Inferior parietal cortex (tissue), 1 donor: Measurements from ENCODE around the gene STK31.
A peak's percentile ranks its signal among the peaks of the same experiment; 100 is the strongest.
"Not testable (repeated sequence)": the region's sequence is repeated elsewhere in the genome, so short reads cannot be mapped to it uniquely, and the experiment has no call there.

Experiments used
- DNase-seq: peaks from one replicate; pipeline ENCODE4 v3.0.0-alpha.2; 2016; ENCODE audit errors: extremely low spot score

Gene STK31, protein sequence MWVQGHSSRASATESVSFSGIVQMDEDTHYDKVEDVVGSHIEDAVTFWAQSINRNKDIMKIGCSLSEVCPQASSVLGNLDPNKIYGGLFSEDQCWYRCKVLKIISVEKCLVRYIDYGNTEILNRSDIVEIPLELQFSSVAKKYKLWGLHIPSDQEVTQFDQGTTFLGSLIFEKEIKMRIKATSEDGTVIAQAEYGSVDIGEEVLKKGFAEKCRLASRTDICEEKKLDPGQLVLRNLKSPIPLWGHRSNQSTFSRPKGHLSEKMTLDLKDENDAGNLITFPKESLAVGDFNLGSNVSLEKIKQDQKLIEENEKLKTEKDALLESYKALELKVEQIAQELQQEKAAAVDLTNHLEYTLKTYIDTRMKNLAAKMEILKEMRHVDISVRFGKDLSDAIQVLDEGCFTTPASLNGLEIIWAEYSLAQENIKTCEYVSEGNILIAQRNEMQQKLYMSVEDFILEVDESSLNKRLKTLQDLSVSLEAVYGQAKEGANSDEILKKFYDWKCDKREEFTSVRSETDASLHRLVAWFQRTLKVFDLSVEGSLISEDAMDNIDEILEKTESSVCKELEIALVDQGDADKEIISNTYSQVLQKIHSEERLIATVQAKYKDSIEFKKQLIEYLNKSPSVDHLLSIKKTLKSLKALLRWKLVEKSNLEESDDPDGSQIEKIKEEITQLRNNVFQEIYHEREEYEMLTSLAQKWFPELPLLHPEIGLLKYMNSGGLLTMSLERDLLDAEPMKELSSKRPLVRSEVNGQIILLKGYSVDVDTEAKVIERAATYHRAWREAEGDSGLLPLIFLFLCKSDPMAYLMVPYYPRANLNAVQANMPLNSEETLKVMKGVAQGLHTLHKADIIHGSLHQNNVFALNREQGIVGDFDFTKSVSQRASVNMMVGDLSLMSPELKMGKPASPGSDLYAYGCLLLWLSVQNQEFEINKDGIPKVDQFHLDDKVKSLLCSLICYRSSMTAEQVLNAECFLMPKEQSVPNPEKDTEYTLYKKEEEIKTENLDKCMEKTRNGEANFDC

DNA sequence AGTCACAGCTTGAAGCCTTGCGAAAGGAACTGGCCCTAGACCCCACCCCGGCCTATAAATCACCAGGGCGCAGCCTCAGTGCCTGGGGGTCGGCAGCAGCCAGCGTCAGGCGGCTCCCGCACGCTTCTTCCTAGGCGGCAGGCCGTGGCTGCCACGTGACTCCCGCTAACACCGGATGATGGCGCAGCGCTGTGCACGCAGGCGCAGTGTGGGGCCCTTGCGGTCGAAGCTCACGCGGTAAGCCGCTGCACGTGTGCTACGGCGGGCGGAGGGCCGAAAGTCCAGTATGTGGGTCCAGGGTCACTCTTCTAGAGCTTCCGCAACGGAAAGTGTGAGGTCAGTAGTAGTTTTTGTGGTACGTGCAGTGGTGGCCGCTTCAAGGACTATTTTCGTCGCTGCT, at the start of gene STK31:
TSS of gene STK31 (plus strand) at position 220 of the 400 bp plus-strand sequence. CDS start at position 287, 67 bp downstream.
- DNase-seq: no peak

DNA sequence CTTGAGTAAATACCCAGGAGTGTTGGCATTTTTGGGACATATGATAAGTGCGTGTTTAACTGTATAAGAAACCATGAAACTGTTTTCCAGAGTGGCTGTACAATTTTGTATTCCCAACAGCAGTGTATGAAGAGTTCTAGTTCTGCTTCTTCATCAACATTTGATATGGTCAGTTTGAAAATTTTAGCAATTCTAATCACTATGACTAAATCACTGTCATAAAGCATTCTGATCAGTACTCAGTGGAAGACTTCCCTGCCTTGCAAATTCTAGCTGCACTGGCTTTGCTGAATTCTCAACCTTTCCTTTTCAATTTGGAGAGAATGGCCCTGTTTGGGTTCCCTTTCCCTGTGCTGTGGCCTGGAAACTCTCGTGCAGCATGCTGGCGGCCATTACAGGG, 48.6 kb upstream of the STK31 start:
- DNase-seq: no peak

DNA sequence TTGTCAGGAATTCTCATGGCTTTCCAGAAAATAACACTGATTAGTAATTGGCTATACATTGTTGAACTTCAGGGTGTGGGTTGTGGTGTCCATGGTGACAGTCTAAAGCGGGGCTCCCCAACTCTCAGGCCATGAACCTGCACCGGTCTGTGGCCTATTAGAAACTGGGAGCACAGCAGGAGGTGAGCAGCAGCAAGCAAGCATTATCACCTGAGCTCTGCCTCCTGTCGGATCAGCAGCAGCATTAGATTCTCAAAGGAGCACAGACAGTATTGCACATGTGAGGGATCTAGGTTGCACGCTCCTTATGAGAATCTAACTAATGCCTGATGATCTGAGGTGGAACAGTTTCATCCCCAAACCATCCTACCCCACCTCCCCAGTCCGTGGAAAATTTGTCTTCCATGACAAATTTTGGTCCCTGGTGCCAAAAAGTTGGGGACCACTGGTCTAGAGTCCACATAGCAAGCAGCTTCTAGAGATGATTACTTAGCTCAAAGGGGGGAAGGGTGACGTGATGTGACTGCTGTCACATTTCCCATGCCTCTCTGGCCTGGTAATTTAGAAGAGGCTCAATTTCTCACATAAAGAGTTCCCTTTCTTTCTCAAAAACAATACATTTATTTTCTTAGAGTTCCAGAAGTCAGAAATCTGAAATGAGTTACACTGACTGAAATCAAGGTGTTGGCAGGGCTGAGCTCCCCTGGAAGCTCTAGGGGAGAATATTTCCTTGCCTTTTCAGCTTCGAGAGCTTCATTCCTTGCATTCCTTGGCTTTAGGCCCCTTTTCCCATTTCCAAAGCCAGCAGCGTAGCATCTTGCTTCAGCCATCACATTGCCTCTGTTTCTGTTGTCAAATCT, 47.7 kb upstream of the STK31 start:
- DNase-seq: no peak

DNA sequence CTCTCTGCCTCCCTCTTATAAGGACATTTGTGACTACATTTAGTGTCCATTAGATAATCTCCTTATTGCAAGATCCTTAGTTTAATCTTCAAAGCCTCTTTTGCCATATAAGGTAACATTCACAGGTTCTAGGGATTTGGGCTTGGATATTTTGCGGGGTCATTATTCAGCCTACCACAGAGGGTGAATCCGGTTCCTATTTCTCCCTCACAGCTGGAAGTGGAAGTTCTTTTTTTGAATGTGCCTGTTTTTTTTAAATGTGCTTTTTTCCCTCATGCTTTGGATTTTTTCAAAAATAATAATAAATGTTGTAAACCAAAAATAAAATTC, 47.1 kb upstream of the STK31 start:
- no peak for DNase-seq

DNA sequence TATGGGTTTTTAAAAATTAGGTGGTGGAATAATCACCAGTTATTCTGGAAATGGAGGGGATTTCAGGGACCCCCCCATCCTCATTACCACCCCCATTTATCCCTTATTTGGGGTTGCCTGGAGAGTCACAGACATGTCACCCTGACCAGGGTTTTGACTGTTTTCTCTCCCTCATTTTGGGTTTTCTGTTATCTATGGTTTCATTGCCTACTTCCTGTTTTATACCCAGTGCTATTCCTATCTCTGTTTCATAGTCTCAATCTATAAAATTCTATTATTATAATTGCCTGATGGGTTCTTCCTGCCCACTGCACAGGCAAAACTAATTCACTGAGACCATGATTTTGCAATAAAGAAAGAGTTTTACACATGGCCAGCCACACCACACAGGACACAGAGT, 45.9 kb upstream of the STK31 start:
- DNase-seq: no peak

DNA sequence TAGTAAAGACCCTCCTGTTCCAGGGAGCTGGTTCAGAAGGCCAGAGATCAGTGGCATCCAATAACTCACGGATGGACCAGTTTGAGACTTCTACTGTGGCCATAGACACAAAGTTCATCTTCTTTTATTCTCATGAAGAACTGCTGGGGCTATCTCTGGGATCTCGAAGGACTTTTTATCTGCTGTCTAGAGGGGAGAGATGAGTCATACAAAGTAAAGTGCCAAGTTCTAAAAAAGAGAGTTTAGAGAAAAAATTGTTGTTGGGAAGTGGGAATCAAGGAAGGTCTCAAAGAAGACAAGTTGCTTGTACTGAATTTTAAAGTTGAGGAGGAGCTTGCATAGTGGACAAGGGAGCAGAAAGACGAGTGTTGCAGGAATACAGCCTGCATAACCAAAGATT, 38.0 kb upstream of the STK31 start:
- DNase-seq: no peak

DNA sequence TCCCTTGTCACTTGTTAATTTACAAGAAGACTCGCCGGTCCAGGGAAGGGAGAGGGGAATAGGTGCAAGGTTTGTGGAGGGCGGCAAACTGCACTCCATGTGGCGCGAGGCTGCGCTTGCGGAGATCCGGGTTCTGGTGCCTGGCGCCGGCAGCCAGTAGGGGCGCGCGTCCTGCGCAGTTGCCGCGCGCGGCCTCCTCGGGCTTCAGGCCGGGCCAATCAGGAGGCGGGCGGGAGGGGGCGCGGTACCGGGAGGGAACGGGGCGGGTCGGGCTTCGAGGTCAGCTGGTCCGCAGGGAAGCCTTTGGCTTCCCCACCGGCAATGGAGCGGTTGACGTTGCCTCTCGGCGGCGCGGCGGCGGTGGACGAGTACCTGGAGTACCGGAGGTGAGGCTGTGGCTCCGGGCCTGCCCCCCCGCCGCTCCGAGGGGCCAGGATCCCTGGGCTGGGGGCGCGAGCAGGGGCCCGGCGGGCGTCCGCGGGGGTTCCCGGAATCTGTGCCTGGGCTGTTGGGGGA, 30.1 kb upstream of the STK31 start, which contains the start of gene FAM221A:
TSS of gene FAM221A (plus strand) at position 302 of the 516 bp plus-strand sequence. CDS start at position 322, 20 bp downstream.
- peak; percentile 69 for DNase-seq

DNA sequence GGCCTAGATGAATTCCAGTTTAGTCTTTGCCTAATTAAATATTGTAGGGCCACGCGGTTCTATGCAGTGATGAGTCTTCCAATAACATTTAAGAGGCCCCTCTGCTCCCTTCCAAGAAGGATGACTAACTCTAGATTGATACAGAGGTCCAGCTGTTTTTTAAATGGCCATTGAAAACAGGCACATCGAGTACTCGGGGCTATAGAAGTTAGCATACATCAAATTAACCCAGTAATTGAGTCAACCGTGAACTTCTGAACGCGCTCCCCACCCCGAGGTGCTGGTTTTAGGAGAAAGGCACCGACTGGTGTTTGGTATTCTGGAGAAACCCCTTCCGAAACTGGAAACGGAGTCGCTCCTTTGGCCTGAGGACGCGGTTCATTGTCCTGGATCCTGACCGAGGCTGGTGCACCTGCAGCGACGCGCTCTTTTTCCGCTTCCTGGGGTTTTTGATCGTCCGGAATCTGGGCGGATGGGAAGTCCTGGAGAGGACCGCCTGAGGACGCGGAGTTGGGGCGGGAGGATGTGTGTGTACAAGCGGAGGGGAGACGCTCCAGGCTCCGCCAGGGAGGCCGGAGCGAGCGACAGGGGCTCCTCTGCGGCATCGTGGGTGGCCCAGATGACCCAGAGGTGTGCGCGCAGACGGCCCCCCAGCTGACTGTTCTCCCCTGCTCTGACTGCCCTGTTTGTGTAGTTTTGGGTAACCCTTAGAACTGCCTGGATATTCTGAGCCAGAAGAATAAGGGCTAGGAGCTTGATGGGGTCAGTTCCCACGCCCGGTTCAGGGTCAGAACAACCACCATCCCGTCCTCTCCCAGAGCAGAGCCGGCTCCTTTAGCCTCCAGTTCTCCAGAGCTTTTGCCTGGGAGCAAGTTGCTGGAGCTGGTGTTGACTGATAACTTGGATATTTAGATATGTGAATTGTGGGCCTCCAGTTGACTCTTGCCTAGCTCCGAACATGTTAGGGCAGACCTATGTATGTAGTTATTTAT, 29.3 kb upstream of the STK31 start:
- DNase-seq: peak; percentile 55

DNA sequence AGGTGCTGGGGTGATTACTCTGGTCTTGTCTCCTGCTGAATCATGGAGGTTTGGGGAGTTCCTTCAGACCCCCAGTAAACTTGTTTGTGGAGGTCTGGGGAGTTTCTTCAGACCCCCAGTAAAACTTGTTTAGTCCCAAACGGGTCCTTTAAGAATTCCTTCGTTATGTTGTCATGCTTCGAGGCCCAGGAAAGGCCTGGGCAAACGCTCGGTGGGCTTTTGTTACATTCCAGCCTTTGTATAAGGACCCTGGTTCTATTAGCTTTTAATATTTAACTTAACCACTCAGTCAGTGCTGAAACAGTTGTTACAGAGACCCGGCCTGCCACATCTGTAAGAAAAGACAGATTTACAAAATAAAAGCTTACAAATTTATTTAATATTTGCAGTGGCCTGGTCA, 26.0 kb upstream of the STK31 start:
- DNase-seq: not testable (repeated sequence)

DNA sequence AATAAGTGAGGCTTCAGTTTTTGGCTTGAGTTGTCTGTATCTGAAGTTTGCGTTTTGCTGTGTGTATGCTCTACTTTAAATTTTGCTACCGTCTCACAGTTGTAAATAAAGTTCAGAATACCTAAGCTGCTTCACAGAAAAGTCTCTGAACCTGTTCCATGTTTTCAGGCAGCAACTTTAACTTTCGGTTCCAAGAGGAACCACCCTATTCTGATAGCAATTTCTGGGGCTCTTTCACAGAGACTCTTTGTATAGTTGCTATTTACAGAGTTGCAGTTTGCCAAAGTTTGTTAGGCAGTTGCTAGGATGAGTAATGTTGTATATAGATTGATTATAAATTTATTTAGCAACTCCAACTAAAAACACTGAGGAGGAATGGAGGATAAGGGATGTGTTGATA, 24.3 kb upstream of the STK31 start:
- DNase-seq: no peak

DNA sequence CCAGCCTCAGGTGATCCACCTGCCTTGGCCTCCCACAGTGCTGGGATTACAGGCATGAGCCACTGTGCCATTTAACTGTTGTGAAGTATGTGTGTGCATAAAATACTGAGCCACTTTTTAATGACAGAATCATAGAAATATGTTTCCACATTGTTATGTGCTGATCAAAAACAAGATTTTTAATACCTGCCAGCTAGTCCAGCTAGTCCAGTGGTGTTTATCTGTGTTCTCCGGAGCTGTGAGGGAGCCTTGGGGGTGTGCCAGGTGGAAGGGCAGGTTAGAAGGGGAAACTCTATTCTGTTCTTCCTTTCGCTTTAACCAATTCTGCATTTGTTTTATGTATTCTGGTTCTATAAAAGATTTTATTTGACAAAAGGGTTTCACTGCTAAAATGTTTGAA, 23.0 kb upstream of the STK31 start:
- no peak for DNase-seq

DNA sequence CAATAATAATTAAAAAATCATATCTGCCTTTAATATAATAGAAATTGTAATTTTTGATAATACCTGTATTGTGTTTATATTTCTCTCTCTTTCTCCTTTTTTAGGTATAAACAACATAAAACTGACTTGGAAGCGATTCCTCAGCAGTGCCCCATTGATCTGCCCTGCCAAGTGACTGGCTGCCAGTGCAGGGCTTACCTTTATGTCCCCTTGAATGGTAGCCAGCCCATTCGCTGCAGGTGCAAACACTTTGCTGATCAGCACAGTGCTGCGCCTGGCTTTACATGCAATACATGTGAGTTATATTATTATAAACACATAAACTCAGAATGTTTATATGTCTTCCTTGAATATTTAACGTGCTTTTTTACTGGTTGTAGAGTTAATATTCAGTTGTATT, 20.9 kb upstream of the STK31 start:
- DNase-seq: no peak

DNA sequence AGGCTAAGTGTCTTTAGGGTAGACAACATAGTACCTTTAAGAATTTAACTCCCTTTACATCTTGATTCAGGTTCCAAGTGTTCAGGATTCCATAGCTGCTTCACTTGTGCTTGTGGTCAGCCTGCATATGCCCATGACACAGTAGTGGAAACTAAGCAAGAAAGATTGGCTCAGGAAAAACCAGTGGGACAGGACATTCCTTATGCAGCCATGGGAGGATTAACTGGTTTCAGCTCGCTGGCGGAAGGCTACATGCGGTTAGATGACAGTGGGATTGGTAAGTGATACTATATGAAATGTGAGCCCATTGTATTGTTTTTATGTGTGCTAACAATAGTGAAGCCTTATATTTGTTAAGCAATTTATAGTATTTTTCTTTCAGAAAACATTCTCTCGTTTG, 18.7 kb upstream of the STK31 start:
- DNase-seq: no peak

DNA sequence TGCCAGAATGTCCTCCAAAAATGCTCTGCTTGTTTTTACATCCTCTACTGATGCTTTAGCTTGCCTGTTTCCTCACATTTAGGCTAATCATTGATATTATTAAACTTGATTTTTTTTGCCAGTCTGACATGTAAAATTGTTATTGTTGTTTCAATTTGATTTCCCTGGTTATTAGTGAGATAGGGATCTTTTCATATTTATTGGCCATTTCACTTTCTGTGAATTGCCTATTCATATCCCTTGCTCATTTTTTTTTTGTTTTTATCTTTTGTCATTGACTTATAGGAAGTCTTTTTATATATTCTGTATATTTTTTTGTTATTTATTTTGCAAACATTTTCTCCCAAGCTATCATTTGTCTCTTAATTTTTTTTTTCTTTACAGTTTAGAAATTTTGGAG, 16.8 kb upstream of the STK31 start:
- DNase-seq: no peak

DNA sequence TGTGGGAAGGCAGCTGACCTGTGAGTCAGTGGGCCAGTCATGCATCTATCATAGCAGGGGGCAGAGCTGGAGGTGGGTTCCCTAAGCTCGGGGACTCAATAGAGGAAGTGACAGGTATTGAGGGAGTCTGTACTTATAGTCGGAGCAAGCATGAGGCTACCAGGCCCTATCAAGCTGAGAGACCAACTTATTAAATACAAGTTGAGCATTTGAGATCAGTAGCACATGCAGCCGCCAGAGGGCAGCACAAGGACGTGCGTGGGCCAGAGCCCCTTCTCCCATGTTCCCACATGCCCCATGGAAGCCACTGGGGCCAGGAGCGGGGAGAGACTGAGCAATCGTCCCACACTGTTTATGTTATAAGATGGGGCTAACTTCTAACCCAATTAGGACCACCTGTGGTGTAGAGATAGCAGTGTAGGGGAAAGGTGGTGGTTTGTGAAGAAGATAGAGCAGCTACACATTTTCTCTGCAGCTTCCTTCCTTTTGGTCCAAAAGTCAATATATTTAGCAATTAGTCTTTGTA, 13.0 kb upstream of the STK31 start:
- no peak for DNase-seq

DNA sequence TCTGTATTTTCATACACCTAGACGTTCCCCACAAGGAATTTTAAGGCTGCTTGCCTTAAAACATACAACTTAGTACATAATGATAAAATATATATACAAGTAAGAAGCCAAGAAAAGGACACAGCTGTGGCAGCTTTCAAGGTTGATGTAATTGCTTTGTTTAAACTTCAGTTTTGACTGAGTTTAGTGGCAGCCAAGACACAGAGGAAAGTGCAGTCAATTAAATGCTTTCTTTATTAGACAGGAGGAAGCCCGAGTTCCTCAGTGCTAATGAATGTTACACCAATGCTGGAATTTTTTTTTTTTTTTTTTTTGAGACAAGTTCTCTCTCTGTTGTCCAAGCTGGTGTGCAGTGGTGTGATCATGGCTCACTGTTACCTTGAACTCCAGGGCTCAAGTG, 11.2 kb upstream of the STK31 start:
- DNase-seq: no peak

DNA sequence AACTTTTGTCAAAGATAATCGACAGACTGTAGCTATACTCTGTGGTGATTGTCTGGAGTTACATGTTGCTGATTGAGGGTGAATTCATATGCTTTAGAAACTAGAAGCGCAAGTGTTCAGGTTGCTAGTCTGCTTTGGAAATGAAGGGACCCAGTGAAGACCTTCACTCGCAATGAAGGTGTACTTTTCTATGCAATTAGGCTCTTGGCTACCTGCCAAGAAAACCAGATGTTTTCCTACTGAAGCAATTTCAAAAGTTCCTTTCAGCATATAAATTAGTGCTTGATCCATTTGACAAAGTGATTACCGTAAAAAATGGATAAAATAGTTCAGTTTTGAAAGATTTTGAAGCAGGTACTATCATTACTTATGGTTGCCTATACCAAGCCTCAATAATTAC, 10.0 kb upstream of the STK31 start:
- no peak for DNase-seq

DNA sequence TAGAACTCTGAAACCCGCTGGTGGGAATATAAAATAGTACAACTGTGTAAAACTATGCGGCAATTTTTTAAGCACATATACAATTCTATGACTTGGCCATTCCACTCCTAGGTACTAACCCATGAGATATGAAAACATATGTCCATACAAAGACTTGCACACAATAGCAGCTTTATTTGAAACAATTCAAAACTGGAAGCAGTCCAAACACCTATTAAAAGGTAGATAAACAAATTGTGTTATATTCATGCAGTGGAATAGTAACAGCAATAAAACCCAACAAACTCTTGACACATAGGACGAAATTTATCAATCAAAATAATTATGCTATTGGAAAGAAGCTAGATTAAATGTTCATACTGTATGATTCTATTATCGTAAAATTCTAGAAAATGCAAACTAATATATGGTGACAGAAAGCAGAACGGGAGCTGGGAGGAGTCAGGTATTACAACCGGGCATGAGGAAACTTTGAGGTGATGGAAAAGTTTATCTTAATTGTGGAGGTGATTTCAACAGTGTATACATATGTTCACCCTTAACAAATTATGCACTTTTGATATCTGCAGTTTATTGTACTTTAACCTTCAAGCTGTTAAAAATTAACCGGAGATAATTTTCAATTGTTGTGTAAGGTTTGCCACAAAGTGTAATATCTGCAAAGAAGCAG, 803 bp upstream of the STK31 start:
- no peak for DNase-seq
